ENCODE data around the gene BAIAP2. TPM values are rescaled to one million over a fixed set of nuclear protein-coding genes. Genes with fewer than 3 reads are reported as not detected.

BAIAP2 gene
- total and polyA plus RNA-seq, 2 of the 13 experiments (the other 11 are each of a cell fraction or from before 2014, with no cell fraction given), result 22.5 to 24.0 TPM

DNA sequence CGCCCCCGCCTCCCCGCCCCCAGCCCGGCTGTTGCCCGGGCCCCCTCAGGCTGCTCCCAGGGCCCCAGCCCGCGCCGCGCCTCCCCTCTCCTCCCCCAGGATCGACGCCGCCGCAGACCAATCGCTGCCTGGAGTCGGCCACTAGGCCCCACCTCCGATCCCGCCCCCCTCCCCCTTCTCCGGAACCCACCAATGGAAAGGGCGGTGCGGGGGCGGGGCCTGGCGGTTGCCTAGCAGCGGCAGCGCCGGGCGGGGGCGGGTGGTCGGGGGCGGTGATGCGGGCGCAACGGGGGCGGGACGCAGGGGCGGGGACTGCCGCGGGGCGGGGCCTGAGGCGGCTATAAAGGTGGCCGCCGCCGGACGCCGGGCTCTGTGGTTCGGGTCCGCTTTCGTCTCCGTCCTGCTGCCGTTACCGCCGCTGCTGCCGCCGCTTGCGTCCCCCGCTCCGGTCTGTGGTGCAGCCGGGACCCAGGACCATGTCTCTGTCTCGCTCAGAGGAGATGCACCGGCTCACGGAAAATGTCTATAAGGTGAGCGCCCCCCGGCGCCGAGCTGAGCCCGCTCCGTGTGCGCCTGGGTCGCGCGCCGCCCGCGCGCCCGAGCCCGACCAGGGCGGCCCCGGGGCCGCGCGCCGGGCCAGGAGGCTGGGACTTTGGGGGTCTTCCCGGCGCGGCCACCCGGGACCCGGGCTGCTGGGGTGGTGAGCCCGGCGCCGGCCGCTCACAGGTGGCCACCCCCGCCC is at the start of gene BAIAP2 (continued):
- TF ChIP-seq, protein P1, sequence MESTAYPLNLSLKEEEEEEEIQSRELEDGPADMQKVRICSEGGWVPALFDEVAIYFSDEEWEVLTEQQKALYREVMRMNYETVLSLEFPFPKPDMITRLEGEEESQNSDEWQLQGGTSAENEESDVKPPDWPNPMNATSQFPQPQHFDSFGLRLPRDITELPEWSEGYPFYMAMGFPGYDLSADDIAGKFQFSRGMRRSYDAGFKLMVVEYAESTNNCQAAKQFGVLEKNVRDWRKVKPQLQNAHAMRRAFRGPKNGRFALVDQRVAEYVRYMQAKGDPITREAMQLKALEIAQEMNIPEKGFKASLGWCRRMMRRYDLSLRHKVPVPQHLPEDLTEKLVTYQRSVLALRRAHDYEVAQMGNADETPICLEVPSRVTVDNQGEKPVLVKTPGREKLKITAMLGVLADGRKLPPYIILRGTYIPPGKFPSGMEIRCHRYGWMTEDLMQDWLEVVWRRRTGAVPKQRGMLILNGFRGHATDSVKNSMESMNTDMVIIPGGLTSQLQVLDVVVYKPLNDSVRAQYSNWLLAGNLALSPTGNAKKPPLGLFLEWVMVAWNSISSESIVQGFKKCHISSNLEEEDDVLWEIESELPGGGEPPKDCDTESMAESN (CRISPR knock-in tag; conservative IDR thresholded peaks at IDR 0.05), result peak; percentile 76; the same call in 1 of the 2 replicates
- TF ChIP-seq, protein P2, sequence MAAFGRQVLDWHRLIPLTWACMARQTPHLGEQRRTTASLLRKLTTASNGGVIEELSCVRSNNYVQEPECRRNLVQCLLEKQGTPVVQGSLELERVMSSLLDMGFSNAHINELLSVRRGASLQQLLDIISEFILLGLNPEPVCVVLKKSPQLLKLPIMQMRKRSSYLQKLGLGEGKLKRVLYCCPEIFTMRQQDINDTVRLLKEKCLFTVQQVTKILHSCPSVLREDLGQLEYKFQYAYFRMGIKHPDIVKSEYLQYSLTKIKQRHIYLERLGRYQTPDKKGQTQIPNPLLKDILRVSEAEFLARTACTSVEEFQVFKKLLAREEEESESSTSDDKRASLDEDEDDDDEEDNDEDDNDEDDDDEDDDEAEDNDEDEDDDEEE (CRISPR knock-in tag; IDR thresholded peaks at IDR 0.05), result 0 out of 2 replicates have a peak, but pooled peaks have one; percentile 24
- TF ChIP-seq, protein P3, sequence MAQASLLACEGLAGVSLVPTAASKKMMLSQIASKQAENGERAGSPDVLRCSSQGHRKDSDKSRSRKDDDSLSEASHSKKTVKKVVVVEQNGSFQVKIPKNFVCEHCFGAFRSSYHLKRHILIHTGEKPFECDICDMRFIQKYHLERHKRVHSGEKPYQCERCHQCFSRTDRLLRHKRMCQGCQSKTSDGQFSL (CRISPR knock-in tag; IDR thresholded peaks at IDR 0.05), result no peak
- TF ChIP-seq ZNF552 (CRISPR knock-in tag; IDR thresholded peaks at IDR 0.05; ENCODE audit: borderline replicate concordance) (0 out of 2 replicates have a peak, but pooled peaks have one; percentile 41), ZNF616 (CRISPR knock-in tag; IDR thresholded peaks at IDR 0.05; ENCODE audit: low read depth) (no peak), TAF1 (CRISPR knock-in tag; IDR thresholded peaks at IDR 0.05) (peak; percentile 90), MED1 (CRISPR knock-in tag; IDR thresholded peaks at IDR 0.05) (peak; percentile 65), ZNF883 (CRISPR knock-in tag; IDR thresholded peaks at IDR 0.05; ENCODE audit: not compliant biosample characterization) (peak; percentile 83), THAP11 (CRISPR knock-in tag; IDR thresholded peaks at IDR 0.05) (peak; percentile 55), MED8 (CRISPR knock-in tag; IDR thresholded peaks at IDR 0.05; ENCODE audit: insufficient replicate concordance) (peak; percentile 48), TBL1XR1 (IDR thresholded peaks at IDR 0.05; ENCODE audit: borderline replicate concordance, low read length, partially characterized antibody) (peak; percentile 53), SALL2 (CRISPR knock-in tag; IDR thresholded peaks at IDR 0.05) (peak; percentile 65; the same call in 1 of the 2 replicates), SMYD3 (CRISPR knock-in tag; IDR thresholded peaks at IDR 0.05) (no peak), KLF15 (CRISPR knock-in tag; IDR thresholded peaks at IDR 0.05; ENCODE audit: borderline replicate concordance) (no peak; the same call in 1 of the 2 replicates), ZNF792 (CRISPR knock-in tag; IDR thresholded peaks at IDR 0.05) (peak; percentile 77), ZNF367 (CRISPR knock-in tag; IDR thresholded peaks at IDR 0.05; ENCODE audit: borderline replicate concordance) (no peak), ZNF274 (CRISPR knock-in tag; IDR thresholded peaks at IDR 0.05) (0 out of 2 replicates have a peak, but pooled peaks have one; percentile 69)
- TF ChIP-seq, protein P4, sequence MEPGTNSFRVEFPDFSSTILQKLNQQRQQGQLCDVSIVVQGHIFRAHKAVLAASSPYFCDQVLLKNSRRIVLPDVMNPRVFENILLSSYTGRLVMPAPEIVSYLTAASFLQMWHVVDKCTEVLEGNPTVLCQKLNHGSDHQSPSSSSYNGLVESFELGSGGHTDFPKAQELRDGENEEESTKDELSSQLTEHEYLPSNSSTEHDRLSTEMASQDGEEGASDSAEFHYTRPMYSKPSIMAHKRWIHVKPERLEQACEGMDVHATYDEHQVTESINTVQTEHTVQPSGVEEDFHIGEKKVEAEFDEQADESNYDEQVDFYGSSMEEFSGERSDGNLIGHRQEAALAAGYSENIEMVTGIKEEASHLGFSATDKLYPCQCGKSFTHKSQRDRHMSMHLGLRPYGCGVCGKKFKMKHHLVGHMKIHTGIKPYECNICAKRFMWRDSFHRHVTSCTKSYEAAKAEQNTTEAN (CRISPR knock-in tag; conservative IDR thresholded peaks at IDR 0.05), result no peak
- TF ChIP-seq, protein P5, sequence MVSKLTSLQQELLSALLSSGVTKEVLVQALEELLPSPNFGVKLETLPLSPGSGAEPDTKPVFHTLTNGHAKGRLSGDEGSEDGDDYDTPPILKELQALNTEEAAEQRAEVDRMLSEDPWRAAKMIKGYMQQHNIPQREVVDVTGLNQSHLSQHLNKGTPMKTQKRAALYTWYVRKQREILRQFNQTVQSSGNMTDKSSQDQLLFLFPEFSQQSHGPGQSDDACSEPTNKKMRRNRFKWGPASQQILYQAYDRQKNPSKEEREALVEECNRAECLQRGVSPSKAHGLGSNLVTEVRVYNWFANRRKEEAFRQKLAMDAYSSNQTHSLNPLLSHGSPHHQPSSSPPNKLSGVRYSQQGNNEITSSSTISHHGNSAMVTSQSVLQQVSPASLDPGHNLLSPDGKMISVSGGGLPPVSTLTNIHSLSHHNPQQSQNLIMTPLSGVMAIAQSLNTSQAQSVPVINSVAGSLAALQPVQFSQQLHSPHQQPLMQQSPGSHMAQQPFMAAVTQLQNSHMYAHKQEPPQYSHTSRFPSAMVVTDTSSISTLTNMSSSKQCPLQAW (CRISPR knock-in tag; IDR thresholded peaks at IDR 0.05), result peak; percentile 49; the same call in 1 of the 2 replicates
- TF ChIP-seq, protein P6, sequence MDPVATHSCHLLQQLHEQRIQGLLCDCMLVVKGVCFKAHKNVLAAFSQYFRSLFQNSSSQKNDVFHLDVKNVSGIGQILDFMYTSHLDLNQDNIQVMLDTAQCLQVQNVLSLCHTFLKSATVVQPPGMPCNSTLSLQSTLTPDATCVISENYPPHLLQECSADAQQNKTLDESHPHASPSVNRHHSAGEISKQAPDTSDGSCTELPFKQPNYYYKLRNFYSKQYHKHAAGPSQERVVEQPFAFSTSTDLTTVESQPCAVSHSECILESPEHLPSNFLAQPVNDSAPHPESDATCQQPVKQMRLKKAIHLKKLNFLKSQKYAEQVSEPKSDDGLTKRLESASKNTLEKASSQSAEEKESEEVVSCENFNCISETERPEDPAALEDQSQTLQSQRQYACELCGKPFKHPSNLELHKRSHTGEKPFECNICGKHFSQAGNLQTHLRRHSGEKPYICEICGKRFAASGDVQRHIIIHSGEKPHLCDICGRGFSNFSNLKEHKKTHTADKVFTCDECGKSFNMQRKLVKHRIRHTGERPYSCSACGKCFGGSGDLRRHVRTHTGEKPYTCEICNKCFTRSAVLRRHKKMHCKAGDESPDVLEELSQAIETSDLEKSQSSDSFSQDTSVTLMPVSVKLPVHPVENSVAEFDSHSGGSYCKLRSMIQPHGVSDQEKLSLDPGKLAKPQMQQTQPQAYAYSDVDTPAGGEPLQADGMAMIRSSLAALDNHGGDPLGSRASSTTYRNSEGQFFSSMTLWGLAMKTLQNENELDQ (CRISPR knock-in tag; IDR thresholded peaks at IDR 0.05; ENCODE audit: borderline replicate concordance), result 0 out of 2 replicates have a peak, but pooled peaks have one; percentile 69
